Right lobe of liver (tissue), 6 donors: Measurements from ENCODE around the gene PTPRN. TPM values are rescaled to one million over a fixed set of nuclear protein-coding genes. Genes with fewer than 3 reads are reported as not detected.

ENCODE experiments used
- ATAC-seq, 4 donors: fragments of 200-7000 bp; cut with Tn5 transposase; one replicate each; pipeline ENCODE4 v1.9.1; 2020; ENCODE audit warnings: mild to moderate bottlenecking in 4 of 4, moderate library complexity in 4 of 4
- DNase-seq, 3 donors: peaks; one replicate each; pipeline ENCODE4 v3.0.0-alpha.2; 2020
- H3K27ac ChIP-seq, 3 donors: fragments of 200-600 bp; one replicate each; pipeline ENCODE4 v1.8.0; 2022
- H3K27me3 ChIP-seq, 2 donors: fragments of 200-600 bp; one replicate each; pipeline ENCODE4 v1.8.0; 2022
- H3K36me3 ChIP-seq, 4 donors: fragments of 200-600 bp; sonication (generic) in 1 of 4; one replicate each; pipeline versions ENCODE4 v1.5.1 to v1.8.0; 2017 to 2022; ENCODE audit warnings: control low read depth in 1 of 4
- H3K4me1 ChIP-seq, 4 donors: fragments of 200-600 bp; sonication (generic) in 1 of 4; one replicate each; pipeline versions ENCODE4 v1.5.1 to v1.8.0; 2017 to 2022; ENCODE audit warnings: control low read depth in 1 of 4
- H3K4me3 ChIP-seq, 3 donors: fragments of 200-600 bp; one replicate each; pipeline ENCODE4 v1.8.0; 2022
- H3K9me3 ChIP-seq, 4 donors: fragments of 200-600 bp; sonication (generic) in 1 of 4; one replicate each; pipeline versions ENCODE4 v1.5.1 to v1.8.0; 2017 to 2022; ENCODE audit warnings: control low read depth in 1 of 4
- CTCF ChIP-seq, 4 donors: fragments of 200-600 bp in 3 of 4; fragments of 450-650 bp in 1 of 4; IDR thresholded peaks; one replicate each; pipeline versions ENCODE4 v1.5.1 to v1.8.0; 2016 to 2022; ENCODE audit warnings: antibody characterized with exemption in 4 of 4, mild to moderate bottlenecking in 2 of 4
- POLR2A ChIP-seq: fragments of 450-650 bp; IDR thresholded peaks from one replicate; pipeline ENCODE4 v1.6.1; 2017; ENCODE audit warnings: antibody characterized with exemption, mild to moderate bottlenecking
- WGBS: methylation state at CpG from one replicate; pipeline ENCODE4 v1.1.6; 2018; ENCODE audit warnings: low coverage, low lambda C conversion rate; ENCODE audit not compliant: insufficient coverage; ENCODE audit errors: missing lambda C conversion rate; 5-methylcytosine and 5-hydroxymethylcytosine counted together
- intact Hi-C, 2 donors: fragments of 100-400 bp; cut with DNase I; formaldehyde crosslinking; loops; one replicate each; pipeline versions ENCODE4 v1.11.2 to v1.14.1; 2022
- microRNA counts: library from miRNA; unstranded; fragments of <30 nt; microRNA quantifications from one replicate; lab custom pipeline; 2016
- microRNA-seq, 2 donors: library from miRNA; unstranded; fragments of <30 nt; microRNA quantifications; one replicate each; pipeline ENCODE4, GENCODE V29; 2019 to 2020
- small RNA-seq, 2 experiments: library from RNA; depleted of rRNA; stranded (forward); fragments of <200 nt; gene quantifications; one replicate each; pipeline ENCODE3, GENCODE V24; 2016
- total RNA-seq, 6 experiments: library from RNA; depleted of rRNA in 2 of 6; stranded (reverse); fragments of >200 nt in 2 of 6; fragmentation: NEBNext Ultra II Directional in 3 of 6; extraction: Animal tissue kit (Norgen Biotek cat#: 25700) in 3 of 6; gene quantifications; one replicate each; pipeline versions ENCODE4 v1.1.0 to v1.2.4, GENCODE V29; 2016 to 2023
- donor health status: DM: no; HTN: yes; CAD: no.
- donor health status: DM: no; HTN: no; CAD: no.
- donor health status: DM: no; HTN: no; CAD: no.
- donor health status: DM: no; HTN: yes; CAD: no.
- donor health status: DM: no; HTN: yes; CAD: no.

The PTPRN gene
- total RNA-seq, 6 experiments from 2014 or later, result 0.31 TPM; not detected in 5

DNA sequence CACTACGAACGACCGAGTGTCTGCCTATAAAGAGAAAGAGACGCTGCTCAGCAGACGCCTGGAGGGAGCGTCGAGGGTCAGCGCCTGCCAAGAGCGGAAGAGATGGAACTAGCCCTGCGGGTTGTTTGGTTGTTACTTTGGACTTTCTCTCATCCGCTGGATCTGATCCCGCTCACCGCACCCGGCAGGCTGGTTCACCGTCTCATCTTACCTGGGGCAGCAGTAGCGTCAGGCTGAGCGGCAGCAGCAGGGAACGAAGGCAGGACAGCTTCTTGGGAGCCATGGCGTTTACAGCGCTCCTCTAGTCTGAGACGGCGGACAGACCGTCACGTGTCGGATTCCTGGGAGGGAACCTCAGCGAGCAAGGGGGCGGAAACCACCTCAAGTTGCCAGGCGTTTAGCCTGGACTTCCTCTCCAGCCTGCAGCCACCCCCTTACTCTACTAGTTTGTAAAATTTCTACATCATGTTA is 65.9 kb downstream of the PTPRN start:
- Histone ChIP-seq H3K4me3 (peak overlapping the region in 2 of 3 donors; percentile 22 to 47), H3K27me3 (no peaks in the 10 kb centered on the region), H3K27ac (peak overlapping the region in 2 of 3 donors; percentile 41 to 63), H3K36me3 (peaks cover 0 to 5% (median 2%) of the 10 kb centered on the region in 4 donors), H3K4me1 (peaks cover 2 to 30% (median 11%) of the 10 kb centered on the region in 4 donors), H3K9me3 (no peaks in the 10 kb centered on the region)
- WGBS, result 32% methylated on average over 8 of the region's 28 CpGs
- DNase-seq (peak in 2 of 3 donors; percentile 61 to 74), ATAC-seq (peak; percentile 58 to 66 (median 61))
- no peak for TF ChIP-seq CTCF (IDR thresholded peaks at IDR 0.05)
- TF ChIP-seq POLR2A, result no peak
- intact Hi-C loops, result no loop called here

MicroRNAs encoded within 50 kb of the gene (microRNA counts, 767-probe panel; counts per million panel counts)
- microRNA hsa-miR-153 (lab: Ali Mortazavi, UCI), result 237 counts per million

Small RNA genes within 50 kb of the gene (microRNA-seq; reads per million reads assigned to microRNA genes)
- gene MIR153-1, result 0 reads per million in 2 donors

Small RNA genes within 50 kb of the gene (small RNA-seq; reads per million reads assigned to genes)
- 0 reads per million in 2 experiments for gene AC053503.3
- gene MIR153-1, result 0 reads per million in 2 experiments

Other genes with a start within 250 kb of the PTPRN start
- gene IHH, start 248.5 kb downstream of the PTPRN start, total RNA-seq, result 1 to 10 TPM in 3 of 6 experiments, under 1 TPM in 3; 0.42 to 3.9 (median 1.1) TPM
- gene NHEJ1, start 148.6 kb downstream of the PTPRN start, total RNA-seq, result 10 to 100 TPM in 3 of 6 experiments, 1 to 10 TPM in 3; 5.8 to 16.7 (median 10.9) TPM
- gene SLC23A3, start 139.4 kb downstream of the PTPRN start, total RNA-seq, result 1 to 10 TPM in 5 of 6 experiments, under 1 TPM in 1; 0.62 to 4.9 (median 2.1) TPM
- 10 to 100 TPM; 22.3 to 37.1 (median 30.2) TPM for gene CNPPD1, start 132.5 kb downstream of the PTPRN start, total RNA-seq
- gene RETREG2, start 131.1 kb downstream of the PTPRN start, total RNA-seq, result 10 to 100 TPM; 33.6 to 77.9 (median 51.0) TPM
- gene ZFAND2B, start 102.6 kb downstream of the PTPRN start, total RNA-seq, result 10 to 100 TPM; 20.7 to 32.3 (median 28.8) TPM
- gene ABCB6, start 90.4 kb downstream of the PTPRN start, total RNA-seq, result 10 to 100 TPM; 20.3 to 72.5 (median 37.3) TPM
- 10 to 100 TPM; 28.3 to 39.6 (median 33.2) TPM for gene ATG9A, start 79.8 kb downstream of the PTPRN start, total RNA-seq
- gene ANKZF1, start 79.6 kb downstream of the PTPRN start, total RNA-seq, result 10 to 100 TPM; 19.3 to 27.8 (median 24.5) TPM
- gene GLB1L, start 64.0 kb downstream of the PTPRN start, total RNA-seq, result 1 to 10 TPM; 2.1 to 4.2 (median 2.8) TPM
- gene STK16, start 63.9 kb downstream of the PTPRN start, total RNA-seq, result 10 to 100 TPM; 17.7 to 28.1 (median 21.9) TPM
- 1 to 10 TPM in 1 of 6 experiments, under 1 TPM in 3, not detected in 2; 0.27 to 2.0 (median 0.57) TPM for gene TUBA4B, start 56.2 kb downstream of the PTPRN start, total RNA-seq
- gene TUBA4A, start 55.5 kb downstream of the PTPRN start, total RNA-seq, result 100 to 1,000 TPM in 1 of 6 experiments, 10 to 100 TPM in 5; 14.9 to 114 (median 35.6) TPM
- gene DNAJB2, start 30.0 kb downstream of the PTPRN start, total RNA-seq, result 10 to 100 TPM; 32.6 to 52.1 (median 39.9) TPM
- gene RESP18, start 23.3 kb upstream of the PTPRN start, total RNA-seq, result not detected
- gene DNPEP, start 78.5 kb upstream of the PTPRN start, total RNA-seq, result 10 to 100 TPM; 37.1 to 60.2 (median 47.0) TPM
- 10 to 100 TPM in 1 of 6 experiments, 1 to 10 TPM in 5; 1.2 to 25.6 (median 2.5) TPM for gene DES, start 109.0 kb upstream of the PTPRN start, total RNA-seq
- 1 to 10 TPM in 1 of 6 experiments, under 1 TPM in 5; 0.24 to 1.5 (median 0.48) TPM for gene SPEG, start 125.4 kb upstream of the PTPRN start, total RNA-seq
- gene GMPPA, start 189.5 kb upstream of the PTPRN start, total RNA-seq, result 10 to 100 TPM; 21.7 to 54.1 (median 40.2) TPM
- not detected for gene ASIC4, start 205.1 kb upstream of the PTPRN start, total RNA-seq
- 100 to 1,000 TPM in 2 of 6 experiments, 10 to 100 TPM in 4; 33.2 to 183 (median 39.6) TPM for gene CHPF, start 234.4 kb upstream of the PTPRN start, total RNA-seq
- gene TMEM198, start 234.6 kb upstream of the PTPRN start, total RNA-seq, result 1 to 10 TPM in 5 of 6 experiments, under 1 TPM in 1; 0.68 to 3.2 (median 1.2) TPM